IPS-15b (cell line): ENCODE data around the gene CYTH4.
"Not testable (repeated sequence)": the region's sequence is repeated elsewhere in the genome, so short reads cannot be mapped to it uniquely, and the experiment has no call there.

Experiments used
- H3K27me3 ChIP-seq: one replicate; pipeline ENCODE4 v1.6.1; 2013; ENCODE audit warnings: low read length; ENCODE audit not compliant: control insufficient read depth, insufficient read depth
- H3K36me3 ChIP-seq: one replicate; pipeline ENCODE4 v1.6.1; 2013; ENCODE audit warnings: low read length; ENCODE audit not compliant: control insufficient read depth, insufficient read depth
- H3K4me1 ChIP-seq: one replicate; pipeline ENCODE4 v1.6.1; 2013; ENCODE audit warnings: mild to moderate bottlenecking, low read length; ENCODE audit not compliant: control insufficient read depth, insufficient read depth
- H3K4me3 ChIP-seq: one replicate; pipeline ENCODE4 v1.5.1; 2013; ENCODE audit warnings: low read depth, low read length
- H3K9ac ChIP-seq: one replicate; pipeline ENCODE4 v1.6.1; 2013; ENCODE audit warnings: low read depth, mild to moderate bottlenecking, low read length
- H3K9me3 ChIP-seq: one replicate; pipeline ENCODE4 v1.6.1; 2013; ENCODE audit warnings: mild to moderate bottlenecking, low read length; ENCODE audit not compliant: control insufficient read depth, insufficient read depth

The CYTH4 gene, protein sequence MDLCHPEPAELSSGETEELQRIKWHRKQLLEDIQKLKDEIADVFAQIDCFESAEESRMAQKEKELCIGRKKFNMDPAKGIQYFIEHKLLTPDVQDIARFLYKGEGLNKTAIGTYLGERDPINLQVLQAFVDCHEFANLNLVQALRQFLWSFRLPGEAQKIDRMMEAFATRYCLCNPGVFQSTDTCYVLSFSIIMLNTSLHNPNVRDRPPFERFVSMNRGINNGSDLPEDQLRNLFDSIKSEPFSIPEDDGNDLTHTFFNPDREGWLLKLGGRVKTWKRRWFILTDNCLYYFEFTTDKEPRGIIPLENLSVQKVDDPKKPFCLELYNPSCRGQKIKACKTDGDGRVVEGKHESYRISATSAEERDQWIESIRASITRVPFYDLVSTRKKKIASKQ

GRCh38 chr22:37282385-37282677 is at the start of gene CYTH4:
Gene CYTH4 (plus strand): TSS chr22:37282508. CDS start chr22:37282570, 62 bp downstream.
- Histone ChIP-seq H3K9me3 (no peaks in the 10 kb centered on the region), H3K4me1 (peaks cover 9% of the 10 kb centered on the region), H3K27me3 (no peaks in the 10 kb centered on the region), H3K4me3 (no peak within 1 kb of the TSS), H3K36me3 (no peaks in the 10 kb centered on the region), H3K9ac (no peak within 1 kb of the TSS)

DNA sequence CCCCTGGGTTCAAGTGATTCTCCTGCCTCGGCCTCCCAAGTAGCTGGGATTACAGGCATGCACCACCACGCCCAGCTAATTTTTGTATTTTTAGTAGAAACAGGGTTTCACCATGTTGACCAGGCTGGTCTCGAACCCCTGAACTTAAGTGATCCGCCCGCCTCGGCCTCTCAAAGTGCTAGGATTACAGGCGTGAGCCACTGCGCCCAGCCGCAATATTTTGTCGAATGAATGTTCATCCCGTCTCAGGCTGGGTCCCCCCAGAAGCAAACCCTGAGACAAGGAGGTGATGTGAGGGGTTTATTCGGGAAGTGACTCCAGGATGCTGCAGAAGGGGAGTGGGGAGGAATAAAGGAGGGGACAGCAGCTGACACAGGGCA is 48.9 kb upstream of the CYTH4 start:
- H3K27me3 ChIP-seq, H3K4me3 ChIP-seq, H3K36me3 ChIP-seq, H3K4me1 ChIP-seq, H3K9me3 ChIP-seq, H3K9ac ChIP-seq: not testable (repeated sequence)

DNA sequence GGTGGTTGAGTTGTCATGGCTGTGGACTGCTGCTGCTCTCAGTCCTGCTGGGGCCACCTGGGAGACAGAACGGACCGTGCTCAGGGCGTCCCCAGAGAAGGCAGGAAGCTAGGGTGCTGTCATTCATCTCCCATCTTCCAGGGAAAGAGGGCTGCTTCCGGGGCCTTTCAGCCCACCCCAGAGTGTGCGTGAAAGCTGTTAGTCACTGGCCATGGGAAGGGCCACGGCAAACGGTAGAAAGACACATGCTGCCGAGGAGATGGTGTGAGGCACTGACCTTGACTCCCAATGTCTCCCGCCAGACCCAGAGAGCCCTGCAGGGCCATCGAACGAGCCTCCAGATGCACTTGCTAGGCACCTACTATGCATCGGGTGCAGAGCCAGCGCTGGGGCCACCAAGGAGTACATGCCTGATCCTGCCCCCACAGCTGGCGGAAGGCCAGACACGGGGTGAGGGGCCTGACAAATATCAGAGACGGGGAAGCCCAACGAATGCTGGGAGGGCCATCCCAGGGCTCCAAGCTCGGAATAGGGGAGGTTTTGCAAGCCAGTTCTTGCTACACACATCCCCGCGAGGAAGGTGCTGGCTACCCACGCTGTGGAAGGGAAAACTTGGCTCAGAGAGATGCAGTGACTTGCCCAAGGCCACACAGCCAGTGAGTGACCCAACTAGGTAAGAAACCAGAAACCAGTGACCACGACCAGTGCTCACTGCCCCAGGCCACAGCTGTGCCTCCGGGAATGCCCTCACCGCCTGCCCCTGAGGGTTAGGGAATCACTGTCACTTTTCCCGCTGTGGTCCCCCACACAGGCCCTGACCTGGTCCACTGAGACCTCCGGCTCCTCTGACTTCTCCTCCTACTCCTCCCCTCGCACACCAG is 48.3 kb upstream of the CYTH4 start:
- Histone ChIP-seq H3K4me3 (no peak overlapping the region), H3K36me3 (no peaks in the 10 kb centered on the region), H3K9ac (no peak overlapping the region), H3K9me3 (no peaks in the 10 kb centered on the region), H3K27me3 (no peaks in the 10 kb centered on the region), H3K4me1 (no peaks in the 10 kb centered on the region)

DNA sequence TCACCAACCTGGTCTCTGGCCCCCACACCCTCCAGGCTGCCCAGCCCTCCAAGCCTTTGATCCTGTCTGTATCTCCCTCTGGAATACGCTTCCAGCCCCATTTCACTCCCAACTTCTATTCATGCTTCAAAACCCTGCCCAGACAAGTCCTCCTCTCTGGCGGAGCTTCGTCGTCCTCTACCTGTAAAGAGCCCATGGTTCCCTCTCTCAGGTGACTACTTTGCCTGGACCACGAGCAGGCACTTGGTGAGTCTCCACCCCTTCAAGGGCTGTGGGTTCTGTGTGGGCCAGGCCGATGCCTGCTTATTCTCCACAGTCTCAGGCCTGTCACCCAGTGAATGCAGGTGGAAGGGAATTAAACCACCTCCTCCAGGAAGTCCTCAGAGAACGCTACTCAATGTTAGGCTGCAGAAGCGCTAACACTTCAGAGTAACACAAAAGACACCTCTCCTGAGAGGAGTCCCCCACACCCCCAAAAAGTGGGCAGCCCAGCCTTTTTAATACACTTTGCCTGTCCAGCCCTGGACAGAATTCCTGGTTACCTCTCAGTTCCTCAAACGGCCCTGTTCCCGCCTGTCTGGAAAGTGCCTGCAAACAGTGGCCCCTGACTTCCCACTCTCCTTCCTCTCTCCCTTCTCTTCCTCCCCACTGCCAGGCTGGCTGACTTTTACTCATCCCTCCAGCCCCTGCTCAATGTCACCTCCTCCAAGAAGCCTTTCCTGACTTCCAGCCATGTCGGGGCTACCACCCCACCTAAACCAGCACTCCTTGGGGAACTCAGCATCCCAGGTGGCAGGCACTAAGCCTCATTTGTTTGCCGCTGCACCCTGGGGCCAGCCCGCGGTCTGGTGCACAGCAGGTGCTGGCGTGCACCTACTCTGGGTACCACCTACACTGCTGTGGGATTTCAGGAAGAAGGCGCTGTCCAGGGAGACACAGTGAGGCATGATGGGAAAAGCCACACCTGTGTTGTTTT is 47.3 kb upstream of the CYTH4 start:
- Histone ChIP-seq H3K9me3 (no peaks in the 10 kb centered on the region), H3K36me3 (no peaks in the 10 kb centered on the region), H3K4me3 (no peak overlapping the region), H3K4me1 (no peaks in the 10 kb centered on the region), H3K27me3 (no peaks in the 10 kb centered on the region), H3K9ac (no peak overlapping the region)

DNA sequence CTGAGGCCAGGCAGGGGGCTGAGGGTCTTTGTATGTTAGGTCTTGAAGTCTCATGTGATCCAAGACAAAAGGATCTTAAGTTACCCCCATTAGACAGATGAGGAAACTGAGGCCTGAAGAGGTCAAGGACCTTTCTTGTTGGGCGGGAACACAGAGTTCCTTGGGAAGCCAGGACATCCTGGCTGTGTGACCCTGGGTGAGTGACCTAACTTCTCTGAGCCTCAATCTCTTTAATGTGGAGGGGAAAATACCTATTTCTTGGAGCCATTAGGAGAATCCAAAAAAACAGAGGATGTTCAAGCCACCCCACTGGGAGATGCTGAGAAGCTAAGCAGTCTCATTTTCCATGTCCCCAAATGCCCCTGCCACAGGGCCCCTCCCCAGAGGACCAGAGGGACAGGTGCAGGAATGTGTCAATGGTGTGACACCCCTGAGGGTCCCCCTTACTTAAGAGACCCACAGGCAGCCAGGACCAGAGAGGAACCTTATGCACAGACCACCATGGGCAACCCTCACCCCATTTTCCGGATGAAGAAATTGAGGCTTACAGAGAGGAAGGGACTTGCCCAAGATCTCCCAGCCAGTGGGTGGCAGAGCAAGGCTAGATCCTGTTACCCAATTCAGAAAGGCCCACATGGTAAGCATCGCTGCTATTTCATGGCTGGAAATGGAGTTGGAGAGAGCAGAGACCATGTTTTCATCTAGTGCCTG is 46.3 kb upstream of the CYTH4 start:
- Histone ChIP-seq H3K4me3 (no peak overlapping the region), H3K36me3 (no peaks in the 10 kb centered on the region), H3K9me3 (no peaks in the 10 kb centered on the region), H3K27me3 (no peaks in the 10 kb centered on the region), H3K4me1 (no peaks in the 10 kb centered on the region), H3K9ac (no peak overlapping the region)

DNA sequence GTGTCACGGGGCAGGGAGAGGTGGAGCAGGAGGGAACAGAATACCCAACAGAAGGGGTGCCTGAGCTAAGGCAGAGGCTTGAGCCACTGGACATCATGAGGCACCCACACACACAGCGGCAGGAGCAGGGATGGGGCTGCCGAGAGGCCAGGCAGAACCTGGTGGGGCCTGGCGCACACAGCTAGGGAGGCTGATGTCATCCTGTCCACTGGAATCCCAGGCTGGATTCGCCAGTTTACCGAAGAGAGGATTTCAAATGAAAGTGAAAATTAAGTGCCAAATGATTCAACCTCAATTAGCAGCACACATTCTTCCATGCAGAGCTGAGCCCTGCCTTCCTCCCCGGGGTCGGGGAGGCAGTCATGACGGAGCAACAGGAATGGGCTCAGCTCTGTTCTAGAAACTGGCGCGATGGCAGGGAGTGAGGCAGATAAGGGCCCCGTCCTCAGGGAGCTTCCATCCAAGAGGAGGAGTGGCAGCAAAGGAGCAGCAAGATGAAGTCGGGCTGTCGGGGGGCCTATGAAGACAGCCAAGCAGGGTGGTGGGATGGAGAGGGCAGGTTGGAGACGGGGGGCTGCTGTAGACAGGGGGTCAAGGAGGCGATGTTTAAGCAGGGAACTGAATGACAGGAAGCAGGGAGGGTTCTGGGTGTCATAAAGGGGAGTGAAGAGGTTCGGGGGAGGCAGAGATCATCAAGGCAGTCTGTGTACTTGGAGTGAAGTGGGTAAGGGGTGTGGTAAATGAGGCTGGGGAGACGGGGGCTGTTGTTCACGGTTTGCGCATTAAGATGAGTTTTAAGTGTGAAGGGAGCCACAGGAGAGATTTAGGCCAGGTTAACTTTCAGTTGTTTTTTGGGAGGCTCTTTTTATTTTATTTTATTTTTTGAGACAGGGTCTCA is 44.7 kb upstream of the CYTH4 start:
- Histone ChIP-seq H3K9me3 (no peaks in the 10 kb centered on the region), H3K27me3 (no peaks in the 10 kb centered on the region), H3K4me3 (no peak overlapping the region), H3K9ac (no peak overlapping the region), H3K4me1 (no peaks in the 10 kb centered on the region), H3K36me3 (no peaks in the 10 kb centered on the region)

DNA sequence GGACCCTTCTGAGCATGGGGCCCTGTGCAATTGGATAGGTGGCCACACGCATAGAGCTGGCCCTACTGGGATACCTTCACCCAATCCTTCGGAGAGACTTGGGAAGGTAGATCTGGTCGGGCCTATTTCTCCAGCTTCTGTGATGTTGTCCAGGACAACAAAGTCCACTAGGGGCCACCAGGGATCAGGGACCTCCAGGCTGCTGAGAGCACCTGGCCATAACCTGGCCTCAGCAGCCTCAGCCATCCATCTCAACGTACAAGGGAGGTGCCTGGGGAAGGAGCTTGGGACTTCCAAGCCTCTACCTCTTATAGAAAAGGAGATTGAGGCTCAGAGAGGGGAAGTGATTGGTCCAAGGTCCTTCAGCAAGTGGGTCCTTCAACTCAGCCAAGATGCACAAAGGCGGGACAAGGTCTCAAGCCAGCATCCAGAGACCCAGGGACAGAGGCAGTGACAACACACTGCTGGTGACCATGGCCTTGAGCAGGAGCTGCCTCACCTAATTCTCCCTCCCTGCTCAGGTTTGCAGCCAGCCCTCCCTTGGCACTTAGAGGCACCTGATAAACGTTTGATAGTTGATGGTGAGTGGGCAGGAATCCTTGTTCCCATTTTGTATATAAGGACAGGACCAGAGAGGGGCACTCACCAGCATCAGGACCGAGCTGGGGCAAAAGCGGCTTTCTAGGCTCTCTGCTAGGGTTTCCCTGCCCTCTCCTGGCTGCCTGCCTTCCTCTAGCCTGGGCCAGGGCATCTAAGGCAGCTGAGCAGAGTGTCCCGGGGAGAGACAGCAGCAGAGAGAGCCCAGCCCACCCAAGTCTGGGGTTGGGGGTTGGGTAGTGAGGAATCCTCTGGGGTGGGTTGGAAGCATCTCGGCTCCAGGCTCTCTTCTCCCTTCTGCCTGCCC is 42.7 kb upstream of the CYTH4 start:
- Histone ChIP-seq H3K36me3 (no peaks in the 10 kb centered on the region), H3K4me1 (no peaks in the 10 kb centered on the region), H3K27me3 (no peaks in the 10 kb centered on the region), H3K4me3 (no peak overlapping the region), H3K9ac (no peak overlapping the region), H3K9me3 (no peaks in the 10 kb centered on the region)

GRCh38 chr22:37240240-37240940 is 41.9 kb upstream of the CYTH4 start:
- no peak overlapping the region for H3K9ac ChIP-seq
- H3K36me3 ChIP-seq = no peaks in the 10 kb centered on the region
- H3K4me3 ChIP-seq = no peak overlapping the region
- H3K9me3 ChIP-seq = no peaks in the 10 kb centered on the region
- H3K4me1 ChIP-seq = no peaks in the 10 kb centered on the region
- H3K27me3 ChIP-seq = no peaks in the 10 kb centered on the region

DNA sequence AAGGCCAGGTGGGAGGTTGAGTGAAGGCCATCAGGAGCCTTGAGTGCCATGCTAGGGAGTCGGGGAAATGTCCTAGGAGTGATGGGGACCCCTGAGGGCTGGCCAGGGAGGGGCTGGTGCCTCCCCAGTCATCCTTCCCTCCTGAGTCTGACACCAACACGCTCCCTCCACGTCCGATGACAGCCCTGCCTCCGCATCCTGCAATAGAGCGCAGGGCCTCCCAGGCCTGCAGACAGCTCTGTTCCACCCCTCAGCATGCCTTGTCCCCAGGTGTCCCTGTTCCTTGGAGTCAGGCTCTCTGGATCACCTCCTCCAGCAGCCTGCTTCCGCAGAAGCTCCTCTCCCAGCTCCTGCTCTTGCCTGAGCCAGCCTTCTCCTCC is 41.4 kb upstream of the CYTH4 start:
- H3K27me3 ChIP-seq = no peaks in the 10 kb centered on the region
- H3K36me3 ChIP-seq = no peaks in the 10 kb centered on the region
- no peak overlapping the region for H3K4me3 ChIP-seq
- no peaks in the 10 kb centered on the region for H3K9me3 ChIP-seq
- H3K9ac ChIP-seq = no peak overlapping the region
- H3K4me1 ChIP-seq = no peaks in the 10 kb centered on the region
